MV-4-11 (cell line): ENCODE data around the gene VAMP5.
"Not testable (repeated sequence)": the region's sequence is repeated elsewhere in the genome, so short reads cannot be mapped to it uniquely, and the experiment has no call there.

ENCODE experiments used
- DNase-seq: peaks from one replicate; lab custom pipeline; 2025; lab: John Stamatoyannopoulos, UW

The VAMP5 gene

GRCh38 chr2:85601771-85602475 lies 17.7 kb downstream of the VAMP5 start:
- no peak for DNase-seq

GRCh38 chr2:85602476-85603234 lies 18.4 kb downstream of the VAMP5 start, which contains the start of gene TMEM150A:
TSS of gene TMEM150A (minus strand) at chr2:85602698. CDS start at chr2:85601948, 750 bp downstream.
- peak; percentile 78 for DNase-seq

- peak; percentile 62 for DNase-seq
Observed at GRCh38 chr2:85604133-85604444, 19.9 kb downstream of the VAMP5 start.

GRCh38 chr2:85604568-85605339 lies 20.5 kb downstream of the VAMP5 start:
- no peak for DNase-seq

DNA sequence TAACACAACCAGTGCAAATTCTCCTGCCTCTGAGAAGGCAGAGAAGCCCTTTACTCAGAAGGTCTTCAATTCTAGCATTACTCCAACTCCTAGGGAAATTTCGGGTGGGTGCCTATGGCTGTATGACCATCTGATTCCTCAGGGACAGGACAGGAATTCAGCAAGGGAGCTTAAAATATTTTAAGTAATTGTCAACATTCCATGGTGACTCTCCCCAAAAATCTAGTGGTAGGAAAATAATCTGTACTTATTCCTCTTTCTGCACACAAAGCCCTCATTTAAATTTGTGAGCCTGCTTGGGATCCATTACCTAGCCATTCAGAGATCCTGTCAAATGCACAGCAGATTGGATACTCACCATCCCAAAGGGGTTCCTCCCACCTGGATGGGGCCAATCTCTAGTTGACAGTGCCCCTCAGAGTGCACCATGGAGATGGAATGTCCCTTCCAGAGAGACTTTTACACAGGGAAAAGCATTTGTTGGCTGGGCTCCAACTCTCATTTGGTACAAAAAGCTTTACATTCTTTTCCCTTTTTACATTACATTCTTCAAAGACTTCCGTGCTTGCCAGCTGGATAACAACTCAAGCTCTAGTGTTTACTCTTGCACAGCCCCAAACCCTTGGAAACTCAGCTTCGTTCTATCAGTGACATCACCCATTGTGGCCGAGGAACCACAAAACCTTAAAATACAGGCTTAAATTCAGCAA lies 21.3 kb downstream of the VAMP5 start:
- no peak for DNase-seq

DNA sequence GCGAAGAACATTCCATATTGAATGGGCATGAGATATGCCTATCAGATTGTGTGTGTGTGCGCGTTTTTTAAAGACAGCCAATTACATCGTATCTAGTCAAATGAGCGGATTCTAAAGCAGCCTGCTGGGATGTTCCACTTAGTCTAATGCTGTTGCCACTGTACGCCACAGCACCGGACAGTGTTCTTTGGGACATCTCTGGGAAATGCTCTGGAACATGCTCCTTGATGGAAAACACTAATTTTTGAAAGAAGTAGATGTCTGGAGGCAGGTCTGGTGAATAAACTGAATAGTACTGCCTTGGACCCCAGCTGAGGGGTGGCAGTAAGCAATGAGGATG lies 21.9 kb downstream of the VAMP5 start:
- no peak for DNase-seq

GRCh38 chr2:85607268-85608215 lies 23.3 kb downstream of the VAMP5 start:
- DNase-seq = no peak

- DNase-seq = no peak
Observed at GRCh38 chr2:85611217-85611704, 27.0 kb downstream of the VAMP5 start.

DNA sequence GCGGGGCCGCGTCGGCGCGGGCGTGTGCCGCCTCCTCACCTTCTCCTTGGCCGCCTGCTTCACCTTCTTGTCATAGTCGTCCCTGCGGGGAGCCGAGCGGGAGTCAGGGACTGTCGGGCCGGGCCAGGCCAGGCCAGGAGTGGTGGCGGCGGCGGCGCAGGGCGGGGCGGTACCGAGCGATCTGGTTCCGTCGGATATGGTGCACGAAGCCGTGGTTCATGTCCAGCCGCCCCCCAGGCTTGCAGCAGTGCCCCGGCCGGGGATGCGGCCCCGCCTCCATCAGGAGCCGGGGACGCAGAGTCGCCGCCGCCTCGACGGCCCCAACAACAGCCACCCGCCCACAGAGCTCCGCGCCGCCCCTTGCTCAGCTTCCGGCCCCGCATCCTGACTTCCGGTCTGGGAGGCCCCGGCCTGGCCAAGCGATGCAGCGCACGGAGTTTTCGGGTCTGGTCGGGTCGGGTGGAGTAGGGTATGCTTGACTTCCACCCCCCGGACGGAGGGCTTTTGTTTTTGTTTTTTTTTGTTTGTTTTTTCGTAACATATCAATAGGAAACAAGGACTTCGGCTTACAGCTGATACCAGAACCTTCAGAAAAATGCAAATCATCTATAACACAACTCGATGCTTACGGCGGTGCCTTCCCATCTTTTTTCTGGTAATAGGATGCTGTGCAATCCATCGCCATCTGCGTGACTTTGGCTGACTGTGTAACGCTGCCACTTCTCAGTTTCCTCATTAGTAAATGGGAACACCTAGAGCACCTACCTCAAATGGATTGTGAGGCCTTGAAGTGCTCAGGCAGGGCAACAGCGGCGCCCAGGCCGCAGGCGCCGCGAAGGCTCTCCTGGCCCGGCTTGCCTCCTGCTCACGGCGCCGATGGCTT lies 27.7 kb downstream of the VAMP5 start, which contains the start of gene C2orf68:
Gene C2orf68 (minus strand): TSS at position 362 of the 883 bp plus-strand sequence. CDS start 82 bp downstream, at position 280.
- peak; percentile 76 for DNase-seq

GRCh38 chr2:85613717-85614515 lies 29.7 kb downstream of the VAMP5 start:
- no peak for DNase-seq

- DNase-seq = not testable (repeated sequence)
Observed at GRCh38 chr2:85614757-85615156, 30.5 kb downstream of the VAMP5 start.

DNA sequence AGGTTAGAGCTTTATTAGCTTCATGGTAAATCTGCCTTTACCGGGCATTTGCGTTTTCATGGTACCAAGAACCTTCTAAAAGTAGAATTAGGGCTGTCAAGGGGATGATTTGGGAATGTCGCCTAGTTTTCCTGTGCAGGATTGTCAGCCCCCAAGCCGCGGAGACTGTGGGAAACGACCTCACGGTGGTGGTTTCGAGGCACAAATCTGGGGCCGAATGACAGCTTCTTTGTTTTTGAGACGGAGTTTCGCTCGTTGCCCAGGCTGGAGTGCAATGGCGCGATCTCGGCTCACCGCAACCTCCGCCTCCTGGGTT lies 31.1 kb downstream of the VAMP5 start:
- no peak for DNase-seq

GRCh38 chr2:85617723-85618122 lies 33.5 kb downstream of the VAMP5 start:
- DNase-seq = not testable (repeated sequence)

- no peak for DNase-seq
Observed at GRCh38 chr2:85619617-85620016, 35.4 kb downstream of the VAMP5 start.

DNA sequence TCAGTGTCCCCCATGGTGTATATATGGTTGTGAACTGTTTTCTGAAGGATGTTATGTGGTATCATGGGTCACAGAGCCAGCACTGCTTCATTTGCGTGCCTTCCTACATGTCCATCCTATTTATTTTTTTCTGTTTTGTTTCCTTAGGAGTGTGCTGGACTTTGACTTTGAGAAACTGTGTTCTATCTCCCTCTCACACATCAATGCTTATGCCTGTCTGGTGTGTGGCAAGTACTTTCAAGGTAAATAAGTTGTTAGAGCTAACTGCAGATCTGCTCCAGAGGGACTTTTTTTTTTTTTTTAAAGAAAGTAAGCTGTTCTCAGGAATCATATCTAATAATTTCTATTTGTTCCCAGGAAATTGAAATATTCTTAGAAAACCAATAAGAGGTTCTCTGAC lies 37.1 kb downstream of the VAMP5 start:
- no peak for DNase-seq

DNA sequence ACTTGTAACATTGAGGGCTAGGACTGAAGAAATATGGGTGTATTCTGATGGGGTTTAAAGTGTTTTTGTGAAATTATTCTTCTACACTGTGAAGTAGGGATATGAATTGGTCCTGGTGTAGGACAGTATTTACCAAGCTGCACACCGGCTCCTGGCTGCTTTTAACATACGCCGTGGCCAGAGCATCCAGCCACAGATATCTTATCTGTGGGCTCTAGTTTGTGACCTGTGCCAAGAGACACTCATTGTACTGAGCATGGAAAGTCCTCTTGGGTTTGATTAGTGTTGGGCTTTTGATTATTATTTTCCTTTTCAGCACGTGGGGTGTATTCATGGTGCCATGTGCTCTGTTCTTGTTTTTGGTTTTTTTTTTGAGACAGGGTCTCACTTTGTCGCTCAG lies 39.8 kb downstream of the VAMP5 start:
- no peak for DNase-seq

GRCh38 chr2:85628658-85629057 lies 44.4 kb downstream of the VAMP5 start:
- peak; percentile 73 for DNase-seq

DNA sequence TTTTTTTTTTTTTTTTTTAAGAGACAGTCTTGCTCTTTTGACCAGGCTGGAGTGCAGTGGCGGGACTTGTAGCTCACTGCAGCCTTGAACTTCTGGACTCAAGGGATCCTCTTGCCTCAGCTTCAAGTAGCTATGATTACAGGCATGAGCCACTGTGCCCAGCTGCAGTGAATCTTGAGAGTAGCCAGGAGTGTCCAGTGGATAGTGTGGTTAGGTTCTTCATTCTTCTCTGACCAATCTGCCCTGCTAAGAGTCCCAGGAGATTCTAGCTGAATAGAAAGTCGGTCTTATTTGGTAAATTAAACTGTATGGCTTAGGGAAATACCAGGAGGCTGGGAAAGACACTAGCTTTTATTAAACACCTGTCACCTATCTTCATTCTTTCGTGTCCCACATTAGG lies 47.1 kb downstream of the VAMP5 start:
- no peak for DNase-seq

- DNase-seq = peak; percentile 63
Observed at GRCh38 chr2:85635011-85635410, 50.8 kb downstream of the VAMP5 start.
